Activated T-cell treated with anti-CD3 and anti-CD28 coated beads for 48 hours (primary cell): ENCODE measurements around the gene AJAP1.

Experiments used
- DNase-seq: peaks from one replicate; pipeline ENCODE4 v3.0.0-alpha.2; 2020; ENCODE audit warnings: low read depth

AJAP1 gene

GRCh38 chr1:4734219-4734618 is 79.8 kb downstream of the AJAP1 start:
- DNase-seq, result no peak

GRCh38 chr1:4734791-4735190 is 80.4 kb downstream of the AJAP1 start:
- no peak for DNase-seq

GRCh38 chr1:4736254-4736653 is 81.8 kb downstream of the AJAP1 start:
- no peak for DNase-seq

GRCh38 chr1:4741876-4742423 is 87.5 kb downstream of the AJAP1 start:
- no peak for DNase-seq

GRCh38 chr1:4743978-4744750 is 89.8 kb downstream of the AJAP1 start:
- no peak for DNase-seq

- DNase-seq, result no peak
Observed at GRCh38 chr1:4745560-4745959, 91.2 kb downstream of the AJAP1 start.

GRCh38 chr1:4749406-4749805 is 95.0 kb downstream of the AJAP1 start:
- DNase-seq, result no peak

GRCh38 chr1:4750177-4750576 is 95.8 kb downstream of the AJAP1 start:
- DNase-seq, result no peak

GRCh38 chr1:4752059-4752458 is 97.7 kb downstream of the AJAP1 start:
- no peak for DNase-seq

- DNase-seq, result no peak
Observed at GRCh38 chr1:4754816-4755215, 100.4 kb downstream of the AJAP1 start.

- no peak for DNase-seq
Observed at GRCh38 chr1:4755301-4755845, 101.0 kb downstream of the AJAP1 start.

- no peak for DNase-seq
Observed at GRCh38 chr1:4755864-4756504, 101.6 kb downstream of the AJAP1 start.

- no peak for DNase-seq
Observed at GRCh38 chr1:4756851-4757580, 102.6 kb downstream of the AJAP1 start.

- no peak for DNase-seq
Observed at GRCh38 chr1:4759671-4760070, 105.3 kb downstream of the AJAP1 start.

GRCh38 chr1:4760088-4760487 is 105.7 kb downstream of the AJAP1 start:
- no peak for DNase-seq

GRCh38 chr1:4761324-4761723 is 106.9 kb downstream of the AJAP1 start:
- DNase-seq, result no peak

GRCh38 chr1:4762146-4762545 is 107.7 kb downstream of the AJAP1 start:
- no peak for DNase-seq

- no peak for DNase-seq
Observed at GRCh38 chr1:4767308-4767707, 112.9 kb downstream of the AJAP1 start.

GRCh38 chr1:4768553-4768952 is 114.1 kb downstream of the AJAP1 start:
- no peak for DNase-seq

- DNase-seq, result no peak
Observed at GRCh38 chr1:4769516-4770280, 115.3 kb downstream of the AJAP1 start.

GRCh38 chr1:4770713-4771112 is 116.3 kb downstream of the AJAP1 start:
- DNase-seq, result no peak

- no peak for DNase-seq
Observed at GRCh38 chr1:4771267-4771666, 116.9 kb downstream of the AJAP1 start.
